PC-9 (cell line): Measurements from ENCODE around the gene NPM3.

ENCODE experiments used
- CTCF ChIP-seq: fragments of 200-600 bp; sonication (generic); conservative IDR thresholded peaks from 2 replicates; pipeline ENCODE4 v1.6.1; 2017; ENCODE audit warnings: mixed run types, antibody characterized with exemption, mild to moderate bottlenecking, moderate library complexity
- EZH2 ChIP-seq: fragments of 200-600 bp; sonication (generic); IDR thresholded peaks from 2 replicates; pipeline ENCODE4 v1.8.0; 2017; ENCODE audit warnings: antibody characterized with exemption, low read depth

GRCh38 chr10:101780187-101780817 is 2.9 kb downstream of the NPM3 start:
- TF ChIP-seq CTCF (no peak), EZH2 (no peak)
